IMR-90 (cell line): ENCODE measurements around the gene TM4SF18. TPM values are rescaled to one million over a fixed set of nuclear protein-coding genes. Genes with fewer than 3 reads are reported as not detected.
A peak's percentile ranks its signal among the peaks of the same experiment; 100 is the strongest.

Experiments used
- ATAC-seq: fragments of 200-7000 bp; cut with Tn5 transposase; 2 replicates; pipeline ENCODE4 v1.9.1; 2020; ENCODE audit warnings: low read depth, mild to moderate bottlenecking, moderate library complexity
- BruUV-seq: library from RNA; stranded (reverse); fragments of 400-500 nt; replicated peaks from 2 replicates; lab custom pipeline; 2021; lab: Mats Ljungman, UMichigan
- CTCF ChIA-PET: fragments of 300-600 bp; formaldehyde crosslinking; extraction: SDS; loops from one replicate; lab custom pipeline; 2021; ENCODE audit warnings: antibody characterized with exemption; lab: Yijun Ruan, JAX
- POLR2A ChIA-PET: fragments of 300-600 bp; sonication (Branson Sonifier 250); formaldehyde crosslinking; loops from one replicate; lab custom pipeline; 2022; ENCODE audit warnings: antibody characterized with exemption; ENCODE audit not compliant: unreplicated experiment; lab: Charles Lee
- DNase-seq: peaks from one replicate; pipeline ENCODE4 v3.0.0; 2013
- H2AFZ ChIP-seq: replicated peaks from 2 replicates; pipeline ENCODE3; 2013; ENCODE audit warnings: low read length, mild to moderate bottlenecking; ENCODE audit not compliant: poor library complexity
- H2AK5ac ChIP-seq: 2 replicates; pipeline ENCODE4 v1.6.1; 2013; ENCODE audit warnings: low read depth, low read length, inconsistent platforms
- H2AK9ac ChIP-seq: replicated peaks from 2 replicates; pipeline ENCODE3; 2013; ENCODE audit warnings: mild to moderate bottlenecking, low read depth, low read length, moderate library complexity; ENCODE audit not compliant: poor library complexity
- H2BK120ac ChIP-seq: 2 replicates; pipeline ENCODE4 v1.6.1; 2013; ENCODE audit warnings: low read depth, low read length, inconsistent platforms
- H2BK15ac ChIP-seq: 3 replicates; pipeline ENCODE4 v1.6.1; 2013; ENCODE audit warnings: low read depth, low read length, inconsistent platforms
- H2BK20ac ChIP-seq: 2 replicates; pipeline ENCODE4 v1.6.1; 2013; ENCODE audit warnings: low read depth, mild to moderate bottlenecking, inconsistent platforms, low read length, moderate library complexity
- H2BK5ac ChIP-seq: 2 replicates; pipeline ENCODE4 v1.6.1; 2013; ENCODE audit warnings: mild to moderate bottlenecking, low read depth, low read length, inconsistent platforms; ENCODE audit not compliant: poor library complexity, severe bottlenecking
- H3K14ac ChIP-seq: replicated peaks from 2 replicates; pipeline ENCODE4 v1.6.1; 2013; ENCODE audit warnings: low read depth, low read length, inconsistent platforms
- H3K18ac ChIP-seq: 2 replicates; pipeline ENCODE4 v1.6.1; 2013; ENCODE audit warnings: low read depth, low read length, control low read depth
- H3K23ac ChIP-seq: 2 replicates; pipeline ENCODE4 v1.6.1; 2013; ENCODE audit warnings: low read depth, low read length, inconsistent platforms
- H3K27ac ChIP-seq: 2 replicates; pipeline ENCODE4 v1.5.1; 2013; ENCODE audit warnings: mild to moderate bottlenecking, control low read depth, low read length; ENCODE audit not compliant: insufficient read depth
- H3K27me3 ChIP-seq: 2 replicates; pipeline ENCODE4 v1.6.1; 2013; ENCODE audit warnings: low read length; ENCODE audit not compliant: control insufficient read depth, insufficient read depth
- H3K36me3 ChIP-seq: 2 replicates; pipeline ENCODE4 v1.6.1; 2013; ENCODE audit warnings: low read length, mixed read lengths; ENCODE audit not compliant: control insufficient read depth, insufficient read depth
- H3K4ac ChIP-seq: 2 replicates; pipeline ENCODE4 v1.6.1; 2013; ENCODE audit warnings: low read depth, low read length, inconsistent platforms
- H3K4me1 ChIP-seq: 2 replicates; pipeline ENCODE4 v1.6.1; 2013; ENCODE audit warnings: low read length, mixed read lengths; ENCODE audit not compliant: control insufficient read depth, insufficient read depth
- H3K4me2 ChIP-seq: 2 replicates; pipeline ENCODE4 v1.6.1; 2013; ENCODE audit warnings: low read depth, mild to moderate bottlenecking, control low read depth, low read length, moderate library complexity
- H3K4me3 ChIP-seq: 2 replicates; pipeline ENCODE4 v1.5.1; 2013; ENCODE audit warnings: low read depth, mild to moderate bottlenecking, control low read depth, low read length, moderate library complexity; ENCODE audit not compliant: insufficient read depth
- H3K56ac ChIP-seq: 2 replicates; pipeline ENCODE4 v1.6.1; 2013; ENCODE audit warnings: low read length, inconsistent platforms; ENCODE audit not compliant: insufficient read depth; ENCODE audit errors: extremely low read depth
- H3K79me1 ChIP-seq, 2 experiments: 2 replicates each; pipeline ENCODE4 v1.6.1; 2013; ENCODE audit warnings: low read length in 2 of 2, inconsistent platforms in 1 of 2, low read depth in 1 of 2
- H3K9ac ChIP-seq: 2 replicates; pipeline ENCODE4 v1.6.1; 2013; ENCODE audit warnings: low read depth, low read length, control low read depth
- H3K9me1 ChIP-seq: 2 replicates; pipeline ENCODE4 v1.6.1; 2013; ENCODE audit warnings: low read length, inconsistent platforms; ENCODE audit not compliant: insufficient read depth
- H3K9me3 ChIP-seq: 2 replicates; pipeline ENCODE4 v1.6.1; 2013; ENCODE audit warnings: low read length; ENCODE audit not compliant: control insufficient read depth, insufficient read depth
- H4K20me1 ChIP-seq: 2 replicates; pipeline ENCODE4 v1.6.1; 2013; ENCODE audit warnings: low read length, inconsistent platforms; ENCODE audit not compliant: insufficient read depth
- H4K5ac ChIP-seq: 2 replicates; pipeline ENCODE4 v1.6.1; 2013; ENCODE audit warnings: mild to moderate bottlenecking, low read depth, low read length, control low read depth
- H4K8ac ChIP-seq, 2 experiments: 2 replicates each; pipeline ENCODE4 v1.6.1; 2013; ENCODE audit warnings: low read depth in 2 of 2, low read length in 2 of 2, control low read depth in 1 of 2, inconsistent platforms in 1 of 2
- H4K91ac ChIP-seq: 2 replicates; pipeline ENCODE4 v1.6.1; 2013; ENCODE audit warnings: low read depth, low read length, inconsistent platforms; ENCODE audit not compliant: insufficient read depth
- FOS ChIP-seq: fragments of 150-350 bp; IDR thresholded peaks from 2 replicates; pipeline ENCODE4 v1.6.1; 2016; ENCODE audit warnings: low read depth, low read length
- MAFK ChIP-seq: IDR thresholded peaks from 2 replicates; pipeline ENCODE4 v1.6.1; 2012; ENCODE audit warnings: low read depth, low read length, improper control_type of control experiment
- RAD21 ChIP-seq: IDR thresholded peaks from 2 replicates; pipeline ENCODE4 v1.6.1; 2012; ENCODE audit warnings: low read length, improper control_type of control experiment
- RFX5 ChIP-seq: IDR thresholded peaks from 2 replicates; pipeline ENCODE4 v1.8.0; 2012; ENCODE audit warnings: low read depth, mild to moderate bottlenecking, low read length, moderate library complexity
- SMC3 ChIP-seq: fragments of 150-350 bp; IDR thresholded peaks from 2 replicates; pipeline ENCODE4 v1.6.1; 2016; ENCODE audit warnings: low read depth, mild to moderate bottlenecking, antibody characterized with exemption, low read length, moderate library complexity
- USF2 ChIP-seq: fragments of 150-350 bp; IDR thresholded peaks from 2 replicates; pipeline ENCODE4 v1.6.1; 2017; ENCODE audit warnings: mild to moderate bottlenecking, antibody characterized with exemption, low read length, low read depth
- WGBS, 2 experiments: methylation state at CpG; one replicate each; pipeline versions ENCODE4 v1.1.5 to v1.1.7; 2013; ENCODE audit warnings: missing lambda C conversion rate in 2 of 2; ENCODE audit not compliant: insufficient read length in 1 of 2; ENCODE audit errors: extremely low coverage in 2 of 2; 5-methylcytosine and 5-hydroxymethylcytosine counted together
- dilution Hi-C: fragments of 300-500 bp; cut with HindIII; formaldehyde crosslinking; loops from one replicate; pipeline ENCODE4 v1.14.3; 2018; ENCODE audit warnings: low sequenced_read_pairs; ENCODE audit not compliant: unreplicated experiment
- in situ Hi-C: fragments of 300-500 bp; cut with MboI; formaldehyde crosslinking; loops from 3 replicates; pipeline ENCODE4 v1.14.3; 2019; ENCODE audit warnings: low sequenced_read_pairs, inconsistent platforms, mixed read lengths
- intact Hi-C: fragments of 100-400 bp; cut with micrococcal nuclease; formaldehyde crosslinking; loops from 2 replicates; pipeline ENCODE4 v1.10.0; 2022
- polyA plus RNA-seq, 3 experiments: library from polyadenylated mRNA; depleted of rRNA; stranded (reverse); fragments of >200 nt; gene quantifications; 2 replicates each; pipeline ENCODE4 v1.2.3, GENCODE V29; 2012; ENCODE audit warnings: low replicate concordance in 1 of 3
- total RNA-seq: library from RNA; depleted of rRNA; stranded (reverse); fragments of >200 nt; gene quantifications from 2 replicates; pipeline ENCODE4 v1.2.3, GENCODE V29; 2012

TM4SF18 gene
- total and polyA plus RNA-seq, 2 of the 4 experiments (the other 2 are of a cell fraction): under 0.01 TPM; not detected in 1

- Histone ChIP-seq H3K9me1 (no peaks in the 10 kb centered on the region), H4K91ac (no peak overlapping the region), H4K8ac (peak overlapping the region in 1 of 2 experiments; percentile 43; a peak in 1 of 4 replicates), H3K4me3 (no peak overlapping the region), H3K23ac (no peak overlapping the region), H3K79me1 (no peaks in the 10 kb centered on the region), H4K5ac (no peak overlapping the region), H3K56ac (no peak overlapping the region), H3K27me3 (no peaks in the 10 kb centered on the region), H2AFZ (no peak overlapping the region), H2BK20ac (no peak overlapping the region; the same call in 1 of the 2 replicates), H2AK9ac (no peak overlapping the region), H3K9me3 (no peaks in the 10 kb centered on the region), H2BK15ac (peak overlapping the region; percentile 31; the same call in 1 of the 3 replicates), H3K14ac (no peak overlapping the region), H3K36me3 (no peaks in the 10 kb centered on the region), H2BK5ac (no peak overlapping the region), H3K4me2 (no peak overlapping the region), H3K9ac (no peak overlapping the region), H3K4me1 (no peaks in the 10 kb centered on the region), H3K4ac (no peak overlapping the region), H4K20me1 (no peaks in the 10 kb centered on the region), H3K27ac (no peak overlapping the region), H3K18ac (no peak overlapping the region), H2BK120ac (no peak overlapping the region; the same call in 1 of the 2 replicates), H2AK5ac (no peak overlapping the region)
- TF ChIP-seq FOS (no peak), MAFK (no peak), SMC3 (no peak), USF2 (no peak), RFX5 (no peak), RAD21 (no peak)
- ATAC-seq (no peak), DNase-seq (peak; percentile 30)
- POLR2A ChIA-PET: no interaction called here
- WGBS, 2 experiments: no CpG with 5 or more reads among the region's 2 CpGs
- CTCF ChIA-PET: no interaction called here
- intact Hi-C loops (no loop called here), dilution Hi-C loops (no loop called here), in situ Hi-C loops (loop anchor here (5.0 kb wide), 2 partner anchors 153 to 313 kb away; no protein-coding TSS in a partner anchor)
- no TSS peak for BruUV-seq
Measured at GRCh38 chr3:149270180-149270579, 63.3 kb downstream of the TM4SF18 start.
